Measurements from ENCODE around the gene DNAH10. TPM values are rescaled to one million over a fixed set of nuclear protein-coding genes. Genes with fewer than 3 reads are reported as not detected.

Gene DNAH10
- total RNA-seq, 2 experiments from 2014 or later, result 0.12 to 0.17 TPM

- H3K27ac Mint-ChIP-seq, result no peak overlapping the region
- H3K4me1 Mint-ChIP-seq, result peaks cover 1% of the 10 kb centered on the region
- no peaks in the 10 kb centered on the region for H3K36me3 Mint-ChIP-seq (ENCODE audit: low read depth)
- ChIA-PET POLR2A (no interaction called here), CTCF (no interaction called here)
- peaks cover 7% of the 10 kb centered on the region for H3K27me3 Mint-ChIP-seq
- no peak overlapping the region for H3K4me3 Mint-ChIP-seq
- no peak for DNase-seq
- no peaks in the 10 kb centered on the region for H3K9me3 Mint-ChIP-seq
Measured at GRCh38 chr12:123888989-123889388, 126.9 kb downstream of the DNAH10 start.

GRCh38 chr12:123889848-123890535, 127.9 kb downstream of the DNAH10 start:
- CTCF ChIA-PET, result no interaction called here
- no peak for DNase-seq
- Mint-ChIP-seq H3K27me3 (peaks cover 5% of the 10 kb centered on the region), H3K9me3 (no peaks in the 10 kb centered on the region), H3K27ac (no peak overlapping the region), H3K4me1 (peaks cover 1% of the 10 kb centered on the region), H3K4me3 (no peak overlapping the region), H3K36me3 (ENCODE audit: low read depth) (no peaks in the 10 kb centered on the region)
- POLR2A ChIA-PET, result interaction anchor here (0.5 kb wide), 1 partner anchor 80 kb away, joined by 3 read pairs; no protein-coding TSS in a partner anchor

- Mint-ChIP-seq H3K4me1 (peaks cover 1% of the 10 kb centered on the region), H3K36me3 (ENCODE audit: low read depth) (no peaks in the 10 kb centered on the region), H3K27me3 (peaks cover 3% of the 10 kb centered on the region), H3K9me3 (no peaks in the 10 kb centered on the region), H3K27ac (no peak overlapping the region), H3K4me3 (no peak overlapping the region)
- no peak for DNase-seq
- CTCF ChIA-PET, result no interaction called here
- POLR2A ChIA-PET, result interaction anchor here (0.5 kb wide), 1 partner anchor 81 kb away, joined by 3 read pairs; no protein-coding TSS in a partner anchor
Measured at GRCh38 chr12:123890536-123890902, 128.4 kb downstream of the DNAH10 start.

GRCh38 chr12:123891011-123891410, 128.9 kb downstream of the DNAH10 start:
- Mint-ChIP-seq H3K36me3 (ENCODE audit: low read depth) (no peaks in the 10 kb centered on the region), H3K4me3 (no peak overlapping the region), H3K27me3 (peaks cover 2% of the 10 kb centered on the region), H3K27ac (no peak overlapping the region), H3K9me3 (no peaks in the 10 kb centered on the region), H3K4me1 (peaks cover 1% of the 10 kb centered on the region)
- DNase-seq, result no peak
- POLR2A ChIA-PET, result no interaction called here
- CTCF ChIA-PET, result no interaction called here

GRCh38 chr12:123891516-123892179, 129.5 kb downstream of the DNAH10 start:
- DNase-seq, result no peak
- CTCF ChIA-PET, result no interaction called here
- Mint-ChIP-seq H3K36me3 (ENCODE audit: low read depth) (no peaks in the 10 kb centered on the region), H3K27me3 (no peaks in the 10 kb centered on the region), H3K4me1 (peaks cover 1% of the 10 kb centered on the region), H3K27ac (no peak overlapping the region), H3K9me3 (no peaks in the 10 kb centered on the region), H3K4me3 (no peak overlapping the region)
- POLR2A ChIA-PET, result no interaction called here

- no peak for DNase-seq
- no peaks in the 10 kb centered on the region for H3K27me3 Mint-ChIP-seq
- no peak overlapping the region for H3K4me3 Mint-ChIP-seq
- no peaks in the 10 kb centered on the region for H3K9me3 Mint-ChIP-seq
- ChIA-PET POLR2A (no interaction called here), CTCF (no interaction called here)
- H3K36me3 Mint-ChIP-seq (ENCODE audit: low read depth), result no peaks in the 10 kb centered on the region
- H3K4me1 Mint-ChIP-seq, result peaks cover 1% of the 10 kb centered on the region
- H3K27ac Mint-ChIP-seq, result no peak overlapping the region
Measured at GRCh38 chr12:123892180-123892559, 130.1 kb downstream of the DNAH10 start.

GRCh38 chr12:123892853-123893252, 130.8 kb downstream of the DNAH10 start:
- H3K4me1 Mint-ChIP-seq, result peaks cover 1% of the 10 kb centered on the region
- ChIA-PET POLR2A (no interaction called here), CTCF (no interaction called here)
- no peak overlapping the region for H3K27ac Mint-ChIP-seq
- H3K4me3 Mint-ChIP-seq, result no peak overlapping the region
- DNase-seq, result no peak
- H3K36me3 Mint-ChIP-seq (ENCODE audit: low read depth), result no peaks in the 10 kb centered on the region
- H3K9me3 Mint-ChIP-seq, result no peaks in the 10 kb centered on the region
- H3K27me3 Mint-ChIP-seq, result no peaks in the 10 kb centered on the region

- Mint-ChIP-seq H3K4me3 (no peak overlapping the region), H3K4me1 (peaks cover 1% of the 10 kb centered on the region), H3K27ac (no peak overlapping the region), H3K9me3 (no peaks in the 10 kb centered on the region), H3K36me3 (ENCODE audit: low read depth) (no peaks in the 10 kb centered on the region), H3K27me3 (no peaks in the 10 kb centered on the region)
- CTCF ChIA-PET, result no interaction called here
- POLR2A ChIA-PET, result no interaction called here
- DNase-seq, result no peak
Measured at GRCh38 chr12:123893276-123893675, 131.2 kb downstream of the DNAH10 start.

- no peak for DNase-seq
- H3K27me3 Mint-ChIP-seq, result peaks cover under 1% of the 10 kb centered on the region
- CTCF ChIA-PET, result no interaction called here
- no peak overlapping the region for H3K27ac Mint-ChIP-seq
- H3K4me1 Mint-ChIP-seq, result peaks cover 1% of the 10 kb centered on the region
- no peaks in the 10 kb centered on the region for H3K36me3 Mint-ChIP-seq (ENCODE audit: low read depth)
- no peak overlapping the region for H3K4me3 Mint-ChIP-seq
- POLR2A ChIA-PET, result no interaction called here
- H3K9me3 Mint-ChIP-seq, result no peaks in the 10 kb centered on the region
Measured at GRCh38 chr12:123894823-123895345, 132.8 kb downstream of the DNAH10 start.

- POLR2A ChIA-PET, result no interaction called here
- peaks cover 1% of the 10 kb centered on the region for H3K4me1 Mint-ChIP-seq
- peaks cover 2% of the 10 kb centered on the region for H3K27me3 Mint-ChIP-seq
- H3K27ac Mint-ChIP-seq, result no peak overlapping the region
- CTCF ChIA-PET, result no interaction called here
- DNase-seq, result no peak
- no peaks in the 10 kb centered on the region for H3K9me3 Mint-ChIP-seq
- no peak overlapping the region for H3K4me3 Mint-ChIP-seq
- H3K36me3 Mint-ChIP-seq (ENCODE audit: low read depth), result no peaks in the 10 kb centered on the region
Measured at GRCh38 chr12:123895451-123895850, 133.3 kb downstream of the DNAH10 start.

- Mint-ChIP-seq H3K36me3 (ENCODE audit: low read depth) (no peaks in the 10 kb centered on the region), H3K27ac (no peak overlapping the region), H3K4me1 (peaks cover 5% of the 10 kb centered on the region), H3K4me3 (no peak overlapping the region), H3K9me3 (no peaks in the 10 kb centered on the region), H3K27me3 (peaks cover 2% of the 10 kb centered on the region)
- CTCF ChIA-PET, result no interaction called here
- DNase-seq, result no peak
- POLR2A ChIA-PET, result no interaction called here
Measured at GRCh38 chr12:123896767-123897166, 134.7 kb downstream of the DNAH10 start.

GRCh38 chr12:123897221-123897620, 135.1 kb downstream of the DNAH10 start:
- H3K4me3 Mint-ChIP-seq, result no peak overlapping the region
- CTCF ChIA-PET, result no interaction called here

GRCh38 chr12:123898673-123899072, 136.6 kb downstream of the DNAH10 start:
- CTCF ChIA-PET, result no interaction called here
- no peaks in the 10 kb centered on the region for H3K36me3 Mint-ChIP-seq (ENCODE audit: low read depth)

More at GRCh38 chr12:123897221-123897620, 135.1 kb downstream of the DNAH10 start:
- H3K9me3 Mint-ChIP-seq, result no peaks in the 10 kb centered on the region
- H3K27me3 Mint-ChIP-seq, result peaks cover 2% of the 10 kb centered on the region
- DNase-seq, result no peak
- no peaks in the 10 kb centered on the region for H3K36me3 Mint-ChIP-seq (ENCODE audit: low read depth)
- POLR2A ChIA-PET, result no interaction called here
- no peak overlapping the region for H3K27ac Mint-ChIP-seq
- peaks cover 5% of the 10 kb centered on the region for H3K4me1 Mint-ChIP-seq

GRCh38 chr12:123899368-123899767, 137.3 kb downstream of the DNAH10 start:
- Mint-ChIP-seq H3K27ac (no peak overlapping the region), H3K9me3 (no peaks in the 10 kb centered on the region), H3K4me1 (peaks cover 5% of the 10 kb centered on the region), H3K36me3 (ENCODE audit: low read depth) (no peaks in the 10 kb centered on the region), H3K27me3 (peaks cover 2% of the 10 kb centered on the region), H3K4me3 (no peak overlapping the region)
- CTCF ChIA-PET, result interaction anchor here (0.7 kb wide), 1 partner anchor 57 kb away, joined by 4 read pairs; no protein-coding TSS in a partner anchor
- POLR2A ChIA-PET, result no interaction called here
- DNase-seq, result no peak

More at GRCh38 chr12:123898673-123899072, 136.6 kb downstream of the DNAH10 start:
- no peak for DNase-seq
- Mint-ChIP-seq H3K27me3 (peaks cover 2% of the 10 kb centered on the region), H3K27ac (no peak overlapping the region), H3K4me1 (peaks cover 5% of the 10 kb centered on the region), H3K9me3 (no peaks in the 10 kb centered on the region), H3K4me3 (no peak overlapping the region)
- POLR2A ChIA-PET, result no interaction called here

Data from activated CD4-positive, alpha-beta T cell treated with anti-CD3 and anti-CD28 coated beads, Interleukin-2, amount 10 ng/mL, durations not matched to agents 7 days and 5 days (primary cell).